Prostate gland (tissue), 2 donors: Measurements from ENCODE around the gene CABP7.

Experiments used
- POLR2A ChIP-seq: fragments of 450-650 bp; IDR thresholded peaks from one replicate; pipeline ENCODE4 v1.6.1; 2016; ENCODE audit warnings: antibody characterized with exemption, mild to moderate bottlenecking
- POLR2AphosphoS5 ChIP-seq: sonication (generic); formaldehyde crosslinking; IDR thresholded peaks from one replicate; pipeline ENCODE4 v1.6.1; 2017; ENCODE audit warnings: antibody characterized with exemption
- TF ChIP-seq, protein P1 (sequence below), 4 experiments: fragments of 200-600 bp in 2 of 4; fragments of 450-650 bp in 2 of 4; sonication (generic) in 2 of 4; IDR thresholded peaks; 1 replicate in 3 of 4; 2 replicates in 1 of 4; pipeline ENCODE4 v1.5.1; 2016 to 2019; ENCODE audit warnings: antibody characterized with exemption in 4 of 4, mild to moderate bottlenecking in 2 of 4, moderate library complexity in 2 of 4

DNA sequence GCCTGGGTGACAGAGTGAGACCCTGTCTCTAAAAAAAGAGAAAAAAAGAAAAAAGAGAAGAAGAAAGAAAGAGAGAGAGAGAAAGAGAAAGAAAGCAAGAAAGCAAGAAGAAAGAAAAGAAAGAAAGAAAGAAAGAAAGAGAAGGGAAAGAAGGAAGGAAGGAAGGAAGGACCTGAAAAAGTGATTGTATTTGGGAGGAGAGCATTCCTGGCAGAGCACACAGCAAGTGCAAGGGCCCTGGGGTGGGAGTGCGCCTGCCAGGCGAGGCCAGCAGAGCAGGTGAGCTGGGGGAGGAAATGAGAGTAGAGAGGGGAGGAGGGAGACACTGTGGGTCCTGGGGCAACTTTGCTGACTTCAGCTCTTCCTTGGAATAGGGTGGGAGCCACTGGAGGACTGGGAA, 7.7 kb upstream of the CABP7 start:
- TF ChIP-seq, protein P1, sequence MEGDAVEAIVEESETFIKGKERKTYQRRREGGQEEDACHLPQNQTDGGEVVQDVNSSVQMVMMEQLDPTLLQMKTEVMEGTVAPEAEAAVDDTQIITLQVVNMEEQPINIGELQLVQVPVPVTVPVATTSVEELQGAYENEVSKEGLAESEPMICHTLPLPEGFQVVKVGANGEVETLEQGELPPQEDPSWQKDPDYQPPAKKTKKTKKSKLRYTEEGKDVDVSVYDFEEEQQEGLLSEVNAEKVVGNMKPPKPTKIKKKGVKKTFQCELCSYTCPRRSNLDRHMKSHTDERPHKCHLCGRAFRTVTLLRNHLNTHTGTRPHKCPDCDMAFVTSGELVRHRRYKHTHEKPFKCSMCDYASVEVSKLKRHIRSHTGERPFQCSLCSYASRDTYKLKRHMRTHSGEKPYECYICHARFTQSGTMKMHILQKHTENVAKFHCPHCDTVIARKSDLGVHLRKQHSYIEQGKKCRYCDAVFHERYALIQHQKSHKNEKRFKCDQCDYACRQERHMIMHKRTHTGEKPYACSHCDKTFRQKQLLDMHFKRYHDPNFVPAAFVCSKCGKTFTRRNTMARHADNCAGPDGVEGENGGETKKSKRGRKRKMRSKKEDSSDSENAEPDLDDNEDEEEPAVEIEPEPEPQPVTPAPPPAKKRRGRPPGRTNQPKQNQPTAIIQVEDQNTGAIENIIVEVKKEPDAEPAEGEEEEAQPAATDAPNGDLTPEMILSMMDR (IDR thresholded peaks at IDR 0.05), result no peak
- TF ChIP-seq POLR2AphosphoS5 (no peak), POLR2A (no peak)
